ENCODE measurements around the gene KCNIP3.
"Not testable (repeated sequence)": the region's sequence is repeated elsewhere in the genome, so short reads cannot be mapped to it uniquely, and the experiment has no call there.

Gene KCNIP3

DNA sequence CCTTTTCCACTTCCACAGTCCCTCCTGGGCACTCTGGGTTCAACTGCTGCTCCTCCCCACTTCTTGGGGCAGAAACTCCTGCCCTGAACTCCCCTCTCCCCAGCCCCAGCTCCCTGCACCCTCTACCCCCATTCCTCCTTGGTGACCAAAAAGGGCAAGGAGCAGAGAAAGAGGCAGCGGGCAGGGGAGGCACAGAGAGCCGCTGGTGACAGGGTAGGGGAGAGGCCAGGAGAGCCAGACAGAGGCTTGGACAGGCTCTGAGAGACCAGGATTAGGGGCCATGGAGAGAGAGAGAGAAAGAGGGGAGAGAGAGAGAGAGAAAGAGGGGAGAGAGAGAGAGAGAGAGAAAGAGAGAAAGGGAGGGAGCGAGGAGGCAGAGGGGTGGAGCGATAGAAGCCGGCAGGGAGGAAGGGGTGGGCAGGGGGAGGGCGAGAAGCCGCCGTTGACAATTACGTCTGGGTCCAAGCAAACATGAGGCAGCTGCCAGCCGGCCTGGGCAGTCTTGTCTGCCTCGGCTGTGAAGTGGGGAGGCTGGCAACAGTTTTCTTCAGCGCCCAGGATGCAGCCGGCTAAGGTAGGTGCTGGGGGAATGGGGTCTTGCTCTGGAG is at the start of gene KCNIP3:
Gene KCNIP3 (plus strand): TSS at position 468 of the 608 bp plus-strand sequence. CDS start 92 bp downstream, at position 560.
- in situ Hi-C loops (cut with HindIII; ENCODE audit: low sequenced_read_pairs), result no loop called here

DNA sequence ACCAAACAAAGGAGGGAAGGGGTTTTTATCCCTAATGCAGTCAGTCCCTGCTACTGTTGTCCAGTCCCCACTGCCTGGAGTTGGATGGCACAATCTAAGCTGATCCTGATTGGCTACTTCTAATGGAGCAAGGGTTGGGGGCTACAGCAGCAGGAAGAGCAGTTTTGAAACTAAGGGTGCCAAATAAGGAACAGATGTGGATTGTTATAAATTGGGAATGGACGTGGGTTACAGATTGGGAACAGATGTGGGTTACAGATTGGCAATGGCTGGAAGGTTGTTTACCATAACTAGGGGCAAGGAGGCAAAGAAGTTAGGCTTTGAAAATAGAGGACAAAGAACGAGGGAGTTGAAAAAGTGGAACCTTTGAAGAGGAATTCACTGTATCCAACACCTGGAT is 38.9 kb upstream of the KCNIP3 start:
- in situ Hi-C loops (cut with HindIII; ENCODE audit: low sequenced_read_pairs), result no loop called here

DNA sequence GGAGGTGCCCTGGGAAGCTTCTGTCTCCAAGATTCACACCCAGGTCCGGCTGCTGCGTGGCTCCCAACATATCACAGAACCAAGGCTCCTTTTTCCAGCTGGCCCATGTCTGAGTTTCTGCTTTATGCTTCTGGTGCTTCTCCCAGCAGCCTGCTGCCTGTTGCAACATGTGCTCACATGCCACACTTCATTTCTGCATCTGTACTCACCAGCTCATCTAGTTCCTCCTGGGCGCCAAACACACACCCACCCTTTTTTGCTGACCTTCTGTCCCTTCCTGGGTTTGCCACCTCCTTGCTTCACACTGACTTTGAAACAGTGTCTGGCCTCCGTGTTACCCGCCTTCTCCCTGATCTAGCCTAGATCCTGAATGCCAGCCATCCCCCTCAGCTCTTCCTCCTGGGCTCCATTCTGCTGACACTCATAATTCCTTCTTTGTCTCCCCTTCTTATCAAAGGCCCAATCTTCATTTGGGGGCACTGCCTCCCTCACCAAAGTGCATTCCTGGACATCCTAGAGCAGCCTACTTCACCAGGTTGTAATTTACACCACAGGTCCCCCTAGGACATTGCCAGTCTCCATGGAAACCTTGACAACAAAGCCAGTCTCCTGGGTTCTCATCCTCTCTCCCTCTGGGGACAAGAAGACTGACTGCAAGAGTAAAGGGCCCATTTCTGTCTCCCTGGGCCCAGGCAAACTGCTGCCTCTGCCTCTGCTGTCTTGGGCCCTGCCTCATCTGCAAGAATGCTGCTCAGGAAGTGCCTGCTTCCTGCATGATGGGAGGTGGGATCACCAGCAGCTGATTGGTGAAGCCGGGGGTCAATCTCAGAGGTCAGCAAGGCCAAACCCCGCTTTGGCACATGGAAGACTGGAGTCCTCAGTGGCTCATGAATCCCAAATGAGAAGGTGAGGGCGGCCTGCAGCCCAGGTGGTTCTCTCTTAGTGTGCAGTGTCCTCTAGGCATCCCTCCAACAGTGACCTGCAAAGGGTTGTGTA is 36.8 kb upstream of the KCNIP3 start:
- in situ Hi-C loops (cut with HindIII; ENCODE audit: low sequenced_read_pairs), result no loop called here

DNA sequence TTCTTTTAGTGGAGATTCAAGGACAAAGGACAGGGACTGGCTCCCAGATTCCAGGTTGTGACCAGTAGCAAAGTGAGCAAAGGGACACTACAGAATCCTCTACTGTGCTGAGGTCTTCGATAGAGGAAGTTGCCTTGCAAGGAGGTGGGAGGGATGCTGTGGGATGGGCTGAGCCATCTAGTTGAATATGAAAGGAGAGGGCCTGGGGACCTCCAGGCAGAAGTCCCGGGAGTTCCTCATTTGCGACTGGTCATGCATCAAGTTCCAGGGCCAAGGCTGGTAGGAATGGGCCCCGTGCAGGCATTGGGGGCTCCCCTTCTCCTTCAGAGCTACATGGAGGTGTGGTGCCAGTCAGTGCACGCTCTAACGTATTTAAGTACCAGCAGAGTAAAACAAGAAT is 35.5 kb upstream of the KCNIP3 start:
- in situ Hi-C loops (cut with HindIII; ENCODE audit: low sequenced_read_pairs), result no loop called here

DNA sequence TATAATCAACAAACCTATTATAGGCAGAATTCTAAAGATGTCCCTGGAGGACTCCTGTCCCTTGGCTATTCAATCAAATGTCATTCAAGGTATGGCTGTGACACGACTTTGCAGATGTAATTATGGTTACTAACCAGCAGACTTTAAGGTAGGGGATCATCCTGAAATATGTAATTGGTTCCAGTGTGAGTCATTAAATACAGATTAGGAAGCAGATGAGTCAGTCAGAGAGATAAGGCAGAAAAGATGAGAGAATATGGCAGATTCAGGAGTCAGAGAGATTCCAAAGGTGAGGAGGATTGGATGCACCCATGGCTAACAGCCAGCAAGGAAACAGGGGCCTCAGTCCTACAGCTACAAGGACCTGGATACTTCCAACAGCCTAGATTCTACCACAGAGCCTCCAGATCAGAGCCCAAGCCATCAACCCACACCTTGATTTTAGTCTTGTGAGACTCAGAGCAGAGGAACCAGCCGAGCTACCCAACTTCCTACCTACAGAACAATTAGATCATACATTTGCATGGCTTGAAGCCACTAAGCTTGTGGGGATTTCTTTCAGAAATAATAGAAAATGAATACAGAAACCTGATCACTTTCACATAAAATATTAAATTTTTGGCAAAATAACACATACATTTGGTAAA is 34.1 kb upstream of the KCNIP3 start:
- in situ Hi-C loops (cut with HindIII; ENCODE audit: low sequenced_read_pairs), result no loop called here

DNA sequence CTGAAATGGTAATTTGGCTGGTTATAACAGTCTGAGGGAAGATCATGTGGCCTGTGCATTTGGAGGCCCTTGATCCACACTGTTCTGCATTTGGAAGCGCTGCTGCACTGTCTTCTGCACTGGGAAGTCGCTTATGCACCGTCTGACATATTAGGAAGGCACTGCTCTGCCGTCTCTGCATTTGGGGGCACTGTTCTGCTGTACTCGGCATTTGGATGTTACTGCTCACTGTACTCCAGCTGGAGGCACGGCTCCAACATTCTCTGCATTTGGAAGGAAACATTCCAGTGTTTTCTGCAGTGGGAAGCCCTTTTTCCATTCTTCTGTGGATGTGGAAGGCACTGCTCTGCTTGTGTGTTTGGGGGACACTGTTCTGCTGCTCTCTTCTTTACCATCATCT is 32.5 kb upstream of the KCNIP3 start:
- in situ Hi-C loops (cut with HindIII; ENCODE audit: low sequenced_read_pairs), result no loop called here

DNA sequence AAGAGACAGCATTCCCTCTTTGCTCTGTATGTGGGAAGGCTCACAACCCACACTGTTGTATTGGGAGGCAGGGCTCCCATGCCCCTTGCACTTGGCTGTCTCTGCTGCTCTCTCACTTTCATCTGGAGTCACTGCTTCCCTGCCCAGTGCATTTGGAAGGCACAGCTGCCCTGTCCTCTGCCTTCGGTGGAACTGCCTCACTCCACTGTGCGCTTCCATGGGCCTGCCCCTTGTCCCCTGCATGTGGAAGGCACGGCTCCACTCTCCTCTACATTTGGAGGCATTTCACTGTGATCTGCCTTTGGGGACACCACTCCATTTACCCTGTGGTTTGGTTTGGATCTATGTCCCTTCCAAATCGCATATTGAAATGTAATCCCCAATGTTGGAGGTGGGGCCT is 32.0 kb upstream of the KCNIP3 start:
- in situ Hi-C loops (cut with HindIII; ENCODE audit: low sequenced_read_pairs), result no loop called here

DNA sequence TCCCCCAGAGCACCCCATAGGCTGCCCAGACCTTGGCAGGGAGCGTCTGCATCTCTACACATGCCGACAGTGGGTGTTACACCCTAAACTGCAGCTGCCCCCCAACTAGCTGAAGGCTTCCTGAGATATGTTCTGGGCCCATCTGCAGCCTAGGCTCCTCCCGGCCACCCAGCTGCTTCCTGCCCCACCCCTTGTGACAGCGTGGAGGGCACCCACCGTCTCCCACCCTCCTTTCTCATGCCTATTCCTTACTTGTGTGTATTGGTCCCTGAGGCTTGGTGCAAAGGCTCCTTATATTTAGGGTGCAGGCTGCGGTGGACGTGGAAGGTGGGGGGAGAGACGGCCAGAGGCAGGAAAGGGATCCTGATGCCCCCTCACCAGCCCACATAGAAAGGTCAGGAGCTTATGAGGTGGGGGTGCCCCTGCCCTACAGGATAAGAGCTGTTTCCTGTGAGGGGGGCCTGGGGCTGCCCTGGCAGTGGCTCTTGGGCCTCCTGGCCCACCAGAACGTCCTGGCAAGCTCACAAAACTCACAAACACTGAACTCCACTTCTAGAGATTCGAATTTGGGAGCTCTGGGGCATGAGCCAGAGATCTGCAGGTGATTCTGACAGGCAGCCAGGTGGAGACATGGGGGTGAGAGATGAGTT is 30.2 kb upstream of the KCNIP3 start:
- in situ Hi-C loops (cut with HindIII; ENCODE audit: low sequenced_read_pairs), result no loop called here

DNA sequence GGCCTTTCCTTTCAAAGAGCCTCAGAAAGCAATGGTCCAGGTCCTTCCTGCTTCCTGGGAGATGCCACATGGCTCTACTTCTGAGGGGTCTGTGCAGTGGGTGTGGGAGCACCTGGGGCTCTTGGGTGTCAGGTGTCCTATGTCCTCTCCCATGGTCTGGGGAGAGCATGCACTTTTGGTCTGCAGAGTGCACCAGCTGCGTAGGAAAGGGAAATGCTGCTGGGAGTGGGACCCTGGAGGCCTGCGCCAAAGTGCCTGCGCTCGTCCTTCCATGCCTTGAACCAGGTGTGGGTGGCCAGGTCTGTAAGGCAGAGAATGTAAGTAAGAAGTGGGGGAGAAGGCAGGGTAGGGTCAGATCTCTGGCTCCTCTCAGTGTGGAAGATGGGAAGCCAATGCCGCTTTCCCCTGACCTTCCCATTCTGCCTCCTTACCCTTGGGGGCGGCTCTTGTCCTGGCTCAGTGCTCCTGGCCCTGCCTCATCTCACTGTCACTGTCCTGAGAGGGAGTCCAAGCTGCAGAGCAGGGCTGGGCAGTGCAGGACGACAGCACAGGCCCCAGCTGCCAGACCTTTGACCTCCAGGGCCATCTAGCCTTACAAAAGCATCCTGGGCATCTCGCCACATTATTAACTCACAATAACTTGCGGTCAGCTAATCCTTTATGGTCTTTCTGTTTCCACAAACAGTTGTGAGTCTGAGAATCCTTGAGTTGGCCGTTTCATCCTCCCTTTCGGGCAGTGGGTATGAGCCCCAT is 29.5 kb upstream of the KCNIP3 start:
- in situ Hi-C loops (cut with HindIII; ENCODE audit: low sequenced_read_pairs), result no loop called here

DNA sequence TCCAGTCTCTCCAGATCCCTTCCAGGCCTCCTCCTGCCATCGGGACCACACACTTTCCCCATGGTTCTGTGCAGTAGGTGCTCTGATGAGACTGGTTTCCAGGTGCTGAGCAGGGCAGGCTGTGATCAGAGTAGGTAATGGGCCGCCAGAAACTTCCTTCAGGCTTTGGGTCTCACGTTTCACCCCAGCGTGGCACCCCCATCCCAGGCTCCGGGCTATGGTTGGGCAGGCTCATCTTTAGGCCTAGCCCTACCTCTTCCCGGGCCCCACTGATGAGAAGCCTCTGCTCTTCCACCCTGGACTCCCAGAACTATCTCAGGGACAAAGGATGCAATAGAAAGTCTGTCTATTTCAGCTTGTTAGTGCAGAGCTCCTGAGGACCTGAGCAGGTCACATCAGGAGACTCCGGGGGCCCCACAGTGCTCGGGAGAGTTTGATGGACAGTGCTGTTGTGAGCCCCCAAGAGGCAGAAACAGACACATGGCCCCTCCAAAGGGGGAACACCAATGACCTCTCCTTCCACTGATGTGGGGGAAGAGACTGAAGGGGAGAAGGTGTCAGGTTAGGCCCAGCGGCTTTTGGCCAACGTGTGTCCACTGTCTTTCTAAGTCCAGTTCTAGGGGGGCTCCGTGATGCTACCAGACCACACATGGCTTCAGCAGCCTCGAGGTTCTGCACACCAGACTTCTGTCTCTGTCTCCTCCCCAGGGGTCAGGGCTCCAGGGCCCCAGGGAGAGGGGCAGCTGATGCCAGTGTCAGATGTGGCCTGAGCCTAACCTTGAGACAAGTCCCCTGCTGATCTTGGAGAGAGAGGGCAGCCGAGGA is 28.7 kb upstream of the KCNIP3 start:
- in situ Hi-C loops (cut with HindIII; ENCODE audit: low sequenced_read_pairs), result no loop called here

DNA sequence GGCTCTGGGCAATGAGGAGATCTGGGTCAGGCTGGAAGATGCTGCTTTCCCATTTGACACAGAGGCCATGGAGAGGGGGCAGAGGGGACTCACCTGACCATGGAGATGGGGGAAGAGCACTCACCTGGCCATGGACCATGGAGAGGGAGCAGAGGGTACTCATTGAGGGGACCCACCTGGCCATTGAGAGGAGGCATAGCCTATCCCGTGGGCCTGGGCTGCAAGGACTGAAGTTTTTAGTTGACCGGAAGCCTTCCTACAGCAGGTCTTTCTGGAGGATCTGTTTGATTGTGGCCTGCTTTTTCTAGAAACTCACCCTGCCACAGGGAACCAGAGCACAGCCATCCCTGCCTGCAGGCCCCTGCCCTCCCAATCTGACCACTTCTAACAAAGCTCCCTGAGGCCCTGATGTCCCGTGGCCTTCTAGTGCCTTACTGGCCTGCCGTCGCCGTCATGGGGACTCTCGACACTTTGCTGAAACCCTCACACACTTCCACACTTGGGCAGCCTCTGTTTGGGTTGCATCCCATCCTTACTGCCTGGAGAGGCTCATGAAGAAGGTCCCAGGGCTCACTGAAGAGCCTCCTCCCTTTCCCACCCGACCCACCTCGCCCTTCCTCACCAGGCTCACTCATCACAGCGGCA is 28.0 kb upstream of the KCNIP3 start:
- in situ Hi-C loops (cut with HindIII; ENCODE audit: low sequenced_read_pairs), result no loop called here

DNA sequence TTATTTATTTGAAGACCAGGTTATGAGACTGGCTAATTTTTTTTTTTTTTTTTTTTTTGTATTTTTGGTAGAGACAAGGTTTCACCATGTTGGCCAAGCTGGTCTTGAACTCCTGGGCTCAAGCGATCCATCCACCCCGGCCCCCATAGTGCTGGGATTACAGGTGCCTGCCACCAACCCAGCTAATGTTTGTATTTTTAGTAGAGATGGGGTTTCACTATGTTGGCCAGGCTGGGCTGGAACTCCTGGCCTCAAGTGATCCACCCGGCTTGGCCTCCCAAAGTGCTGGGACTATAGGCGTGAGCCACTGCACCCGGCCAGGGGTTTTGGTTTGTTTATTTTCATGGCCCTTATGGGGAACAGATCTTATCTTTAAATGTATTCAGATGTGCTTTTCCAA is 27.4 kb upstream of the KCNIP3 start:
- in situ Hi-C loops (cut with HindIII; ENCODE audit: low sequenced_read_pairs), result not testable (repeated sequence)

DNA sequence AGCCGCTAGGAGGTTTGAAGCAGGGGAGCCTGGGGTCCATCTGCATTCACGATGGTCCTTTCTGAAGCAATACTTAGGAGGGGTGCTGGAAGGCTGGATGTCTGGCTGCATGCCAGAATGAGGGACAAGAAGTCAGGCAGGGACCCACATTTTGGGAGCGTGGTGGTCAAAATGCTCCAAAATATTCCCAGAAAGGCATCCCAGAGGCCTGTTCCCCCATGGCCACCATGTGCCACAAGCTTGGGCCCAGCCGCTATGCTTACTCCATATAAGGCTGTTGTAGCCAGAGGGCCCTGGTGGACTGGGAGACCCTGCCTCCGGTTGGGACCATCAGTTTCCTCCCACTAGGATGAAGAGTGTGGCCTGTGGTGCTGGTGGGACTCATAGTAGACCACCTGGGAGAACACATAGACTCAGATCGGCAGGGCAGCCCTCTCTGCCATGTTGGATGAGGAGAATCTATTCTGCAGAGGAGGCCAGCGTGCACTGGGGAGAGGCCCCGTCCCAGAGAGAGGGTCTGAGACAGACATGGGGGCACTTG is 26.5 kb upstream of the KCNIP3 start:
- in situ Hi-C loops (cut with HindIII; ENCODE audit: low sequenced_read_pairs), result no loop called here

DNA sequence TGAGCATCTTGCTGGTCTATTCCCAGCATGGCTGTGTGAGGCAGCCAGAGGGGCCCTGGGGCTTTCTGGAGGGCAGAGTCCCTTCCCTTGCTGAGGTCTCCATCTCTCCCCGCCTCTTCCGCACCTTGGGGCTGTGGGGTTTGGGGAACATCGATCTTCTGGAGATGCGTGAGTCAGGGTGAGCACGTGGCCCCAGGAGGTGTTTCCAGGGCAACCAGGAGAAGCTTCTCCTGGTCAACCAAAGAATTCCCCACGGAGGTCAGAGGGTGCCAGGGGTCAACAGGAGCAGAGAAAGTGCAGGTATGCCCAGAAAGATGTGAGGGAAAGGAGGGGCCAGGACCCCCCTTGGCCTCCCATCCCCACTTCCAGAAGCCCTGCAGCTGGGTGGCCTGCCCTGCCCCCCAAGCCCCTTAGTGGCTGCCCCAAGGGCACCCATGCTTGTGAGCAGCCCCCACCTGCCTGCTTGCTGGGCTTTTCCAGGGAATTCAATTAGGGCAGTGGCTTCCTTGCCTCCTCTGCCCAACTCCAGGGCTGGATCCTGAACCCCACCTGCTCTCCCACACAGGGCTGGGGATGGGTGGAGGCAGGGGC is 25.7 kb upstream of the KCNIP3 start:
- in situ Hi-C loops (cut with HindIII; ENCODE audit: low sequenced_read_pairs), result no loop called here

DNA sequence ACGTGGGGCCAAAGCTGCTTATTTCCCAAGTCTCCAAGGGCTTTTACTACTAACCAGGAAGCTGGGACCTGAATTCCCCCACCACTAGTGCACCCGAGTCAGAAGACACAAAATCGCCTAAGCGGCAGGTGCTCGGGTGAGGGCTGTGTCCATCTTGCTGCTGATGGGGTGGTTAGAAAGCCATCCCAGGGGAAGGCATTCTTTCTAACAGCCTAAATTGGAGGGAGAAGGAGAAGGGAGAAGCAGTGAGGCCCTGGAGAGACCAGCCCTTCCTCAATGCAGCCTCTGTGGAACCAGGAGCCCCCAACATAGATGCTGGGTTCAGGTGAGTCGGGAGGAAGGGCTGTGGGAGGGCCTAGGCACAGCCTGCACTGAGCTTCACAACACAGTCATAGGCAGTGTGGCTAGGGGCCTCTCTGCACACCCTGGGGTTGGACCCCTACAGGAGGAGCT is 24.8 kb upstream of the KCNIP3 start:
- in situ Hi-C loops (cut with HindIII; ENCODE audit: low sequenced_read_pairs), result no loop called here

DNA sequence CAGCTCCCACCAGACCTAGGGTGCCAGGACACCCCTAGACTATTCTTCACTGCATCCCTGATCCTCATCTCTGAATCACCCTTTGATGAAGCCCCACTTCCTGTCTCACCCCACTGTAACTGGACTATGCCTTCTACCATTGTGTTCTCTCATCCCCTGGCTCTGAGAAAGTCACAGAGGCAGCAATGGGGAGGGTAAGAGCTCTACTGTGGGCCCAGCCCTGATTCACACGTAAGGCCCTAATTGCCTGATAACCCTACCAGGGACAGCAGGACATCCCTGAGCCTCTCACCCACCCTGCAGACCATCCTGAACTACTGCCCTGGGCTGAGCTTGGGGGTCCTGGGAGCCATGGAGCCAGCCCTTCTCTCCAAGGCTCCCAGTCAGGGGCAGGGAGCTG is 24.4 kb upstream of the KCNIP3 start:
- in situ Hi-C loops (cut with HindIII; ENCODE audit: low sequenced_read_pairs), result no loop called here

DNA sequence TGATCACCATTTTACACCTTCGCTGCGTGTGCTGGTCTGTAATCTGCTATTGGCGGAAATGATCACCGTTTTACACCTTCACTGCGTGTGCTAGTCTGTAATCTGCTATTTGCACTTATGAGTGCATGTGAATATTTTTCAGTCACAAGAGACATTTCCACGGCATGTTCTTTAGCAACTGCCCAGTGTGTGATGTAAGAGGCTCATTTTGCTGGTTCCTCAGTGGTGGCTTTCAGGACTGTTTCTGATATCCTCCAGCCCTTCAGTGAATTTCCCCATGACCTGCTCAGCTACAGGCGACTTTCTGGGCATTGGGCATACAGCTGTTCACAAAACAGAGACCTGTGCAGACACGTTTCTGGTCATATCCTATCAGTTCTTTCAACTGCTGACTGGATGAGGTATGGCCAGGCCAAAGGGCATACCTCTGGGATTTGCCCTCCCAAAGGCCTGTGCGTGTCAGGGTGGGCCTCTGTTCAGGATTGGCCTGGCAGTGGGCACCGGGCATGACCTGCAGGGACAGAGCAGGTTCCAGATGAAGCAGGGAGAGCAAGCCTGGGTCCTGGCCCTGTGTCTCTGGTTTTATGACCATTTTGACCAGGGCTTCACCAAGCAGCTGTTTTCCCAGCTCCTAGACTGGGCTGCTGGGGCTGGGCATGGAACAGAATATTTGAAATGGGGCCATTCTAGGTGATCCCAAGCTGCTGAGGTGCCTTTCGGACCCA is 23.4 kb upstream of the KCNIP3 start:
- in situ Hi-C loops (cut with HindIII; ENCODE audit: low sequenced_read_pairs), result no loop called here
